Lower lobe of right lung (tissue), 2 donors: Measurements from ENCODE around the gene RASL12. TPM values are rescaled to one million over a fixed set of nuclear protein-coding genes. Genes with fewer than 3 reads are reported as not detected.

Experiments used
- ATAC-seq, 2 donors: fragments of 200-7000 bp; cut with Tn5 transposase; one replicate each; pipeline ENCODE4 v1.9.1; 2020 to 2022; ENCODE audit warnings: mild to moderate bottlenecking in 2 of 2, moderate library complexity in 2 of 2
- DNase-seq: peaks from one replicate; pipeline ENCODE4 v3.0.0-alpha.2; 2020
- H3K27ac ChIP-seq: fragments of 200-600 bp; one replicate; pipeline ENCODE4 v1.8.0; 2022
- H3K27me3 ChIP-seq: fragments of 200-600 bp; one replicate; pipeline ENCODE4 v1.8.0; 2022; ENCODE audit warnings: low read depth
- H3K36me3 ChIP-seq: fragments of 200-600 bp; one replicate; pipeline ENCODE4 v1.8.0; 2022; ENCODE audit warnings: mild to moderate bottlenecking
- H3K4me1 ChIP-seq: fragments of 200-600 bp; one replicate; pipeline ENCODE4 v1.8.0; 2022
- H3K4me3 ChIP-seq: fragments of 200-600 bp; one replicate; pipeline ENCODE4 v1.8.0; 2022; ENCODE audit warnings: mild to moderate bottlenecking
- H3K9me3 ChIP-seq: fragments of 200-600 bp; one replicate; pipeline ENCODE4 v1.8.0; 2022
- intact Hi-C: fragments of 100-400 bp; cut with DNase I; formaldehyde crosslinking; loops from one replicate; pipeline ENCODE4 v1.11.0; 2022
- total RNA-seq: library from RNA; stranded (reverse); fragmentation: NEBNext Ultra II Directional; extraction: Animal tissue kit (Norgen Biotek cat#: 25700); gene quantifications from one replicate; pipeline ENCODE4 v1.2.1, GENCODE V29; 2021
- TF ChIP-seq, protein P1 (sequence below): fragments of 200-600 bp; IDR thresholded peaks from one replicate; pipeline ENCODE4 v1.8.0; 2022; ENCODE audit warnings: antibody characterized with exemption, mild to moderate bottlenecking
- donor health status: DM: no; HTN: yes; CAD: no; lungs with severe emphysema.

RASL12 gene
- total RNA-seq, 1 donor from 2014 or later: 21.5 TPM

DNA sequence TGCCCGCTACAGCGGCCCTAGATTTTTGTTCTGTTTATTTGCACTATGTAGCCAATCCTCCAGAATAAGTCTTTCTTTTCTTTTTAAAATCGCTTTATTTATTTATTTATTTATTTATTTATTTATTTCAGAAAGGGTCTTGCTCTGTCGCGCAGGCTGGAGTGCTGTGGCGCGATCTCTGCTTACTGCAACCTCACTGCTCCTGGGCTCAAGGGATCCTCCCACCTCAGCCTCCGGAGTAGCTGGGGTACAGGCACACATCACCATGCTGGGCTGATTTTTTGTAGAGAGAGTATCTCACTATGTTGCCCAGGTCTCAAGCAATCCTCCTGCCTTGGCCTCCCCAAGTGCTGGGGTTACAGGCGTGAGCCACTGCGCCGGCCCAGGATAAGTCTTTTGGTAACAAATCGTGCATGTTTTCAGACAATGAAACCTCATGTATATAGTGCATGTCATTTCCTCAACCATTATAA lies 38.0 kb downstream of the RASL12 start:
- Histone ChIP-seq H3K36me3 (peaks cover 17% of the 10 kb centered on the region), H3K4me3 (peak overlapping the region; percentile 92), H3K27ac (peak overlapping the region; percentile 83), H3K9me3 (no peaks in the 10 kb centered on the region), H3K27me3 (no peaks in the 10 kb centered on the region), H3K4me1 (peaks cover 27% of the 10 kb centered on the region)
- intact Hi-C loops: no loop called here
- DNase-seq (no peak), ATAC-seq (no peak)
- TF ChIP-seq, protein P1, sequence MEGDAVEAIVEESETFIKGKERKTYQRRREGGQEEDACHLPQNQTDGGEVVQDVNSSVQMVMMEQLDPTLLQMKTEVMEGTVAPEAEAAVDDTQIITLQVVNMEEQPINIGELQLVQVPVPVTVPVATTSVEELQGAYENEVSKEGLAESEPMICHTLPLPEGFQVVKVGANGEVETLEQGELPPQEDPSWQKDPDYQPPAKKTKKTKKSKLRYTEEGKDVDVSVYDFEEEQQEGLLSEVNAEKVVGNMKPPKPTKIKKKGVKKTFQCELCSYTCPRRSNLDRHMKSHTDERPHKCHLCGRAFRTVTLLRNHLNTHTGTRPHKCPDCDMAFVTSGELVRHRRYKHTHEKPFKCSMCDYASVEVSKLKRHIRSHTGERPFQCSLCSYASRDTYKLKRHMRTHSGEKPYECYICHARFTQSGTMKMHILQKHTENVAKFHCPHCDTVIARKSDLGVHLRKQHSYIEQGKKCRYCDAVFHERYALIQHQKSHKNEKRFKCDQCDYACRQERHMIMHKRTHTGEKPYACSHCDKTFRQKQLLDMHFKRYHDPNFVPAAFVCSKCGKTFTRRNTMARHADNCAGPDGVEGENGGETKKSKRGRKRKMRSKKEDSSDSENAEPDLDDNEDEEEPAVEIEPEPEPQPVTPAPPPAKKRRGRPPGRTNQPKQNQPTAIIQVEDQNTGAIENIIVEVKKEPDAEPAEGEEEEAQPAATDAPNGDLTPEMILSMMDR: no peak

DNA sequence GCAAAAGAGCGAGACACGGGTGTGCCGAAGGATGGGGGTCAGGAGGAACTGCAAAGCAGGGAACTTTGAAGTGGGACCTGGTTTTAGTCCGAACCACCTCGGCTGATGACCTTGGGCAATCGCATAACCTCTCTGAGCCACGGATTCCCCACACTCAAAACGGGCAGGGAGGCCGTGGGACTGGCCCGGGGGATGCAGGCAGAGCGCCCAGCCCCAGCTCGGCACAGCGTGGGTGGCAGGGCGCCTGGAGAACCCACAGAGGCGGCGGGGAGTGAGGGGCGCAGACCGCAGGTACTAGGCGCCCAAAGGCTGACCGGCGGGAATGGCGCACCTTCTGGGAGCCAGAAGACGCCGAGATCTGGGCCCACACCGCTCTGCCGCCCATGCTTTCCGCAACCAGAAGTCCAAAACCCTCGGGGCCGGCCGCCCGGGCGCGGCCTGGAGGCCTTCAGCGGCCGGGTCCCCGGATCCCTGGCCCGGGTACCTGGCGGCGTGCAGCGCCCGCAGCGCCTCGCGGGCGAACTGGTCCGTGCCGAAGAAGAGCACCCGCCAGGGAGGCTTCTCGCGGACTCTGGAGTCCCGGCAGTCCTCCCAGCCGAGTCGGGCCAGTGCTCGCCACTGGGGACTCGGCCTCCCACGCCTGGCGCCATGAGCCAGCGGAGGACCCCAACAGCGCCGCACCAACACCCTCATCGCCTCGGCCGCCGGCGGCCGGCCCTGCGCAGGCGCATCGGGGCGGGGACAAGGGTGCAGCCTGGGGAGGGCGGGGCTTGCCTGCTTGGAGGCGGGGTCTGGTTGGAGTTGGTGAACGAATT lies 38.7 kb downstream of the RASL12 start, which contains the start of gene MTFMT:
Gene MTFMT (minus strand): TSS at position 719 of the 815 bp plus-strand sequence. CDS start 26 bp downstream, at position 693.
- Histone ChIP-seq H3K27me3 (no peaks in the 10 kb centered on the region), H3K36me3 (peaks cover 23% of the 10 kb centered on the region), H3K4me3 (peak within 1 kb of the TSS; percentile 92), H3K9me3 (no peaks in the 10 kb centered on the region), H3K27ac (peak within 1 kb of the TSS; percentile 83), H3K4me1 (peaks cover 27% of the 10 kb centered on the region)
- TF ChIP-seq, protein P1: no peak
- DNase-seq: peak; percentile 95
- ATAC-seq: peak; percentile 96 to 98
- intact Hi-C loops: no loop called here

DNA sequence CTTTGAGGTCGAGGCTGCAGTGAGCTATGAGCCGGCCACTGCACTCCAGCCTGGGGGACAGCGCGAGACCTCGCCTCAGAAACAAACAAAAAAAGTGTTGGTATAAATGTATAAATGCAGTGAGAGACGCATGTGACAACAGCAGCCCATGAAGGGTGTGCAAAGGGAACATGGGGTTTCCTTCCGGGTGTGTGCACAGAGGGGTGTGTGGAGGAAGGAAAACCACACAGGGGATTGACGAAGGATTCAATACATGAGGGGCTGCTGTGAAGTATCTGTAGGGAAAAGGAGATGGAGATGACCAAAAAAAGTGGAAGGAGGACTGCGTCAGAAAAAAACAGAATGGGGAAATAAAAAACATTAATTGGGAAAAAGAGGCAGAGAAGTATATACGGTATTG lies 39.5 kb downstream of the RASL12 start:
- Histone ChIP-seq H3K27me3 (no peaks in the 10 kb centered on the region), H3K36me3 (peaks cover 30% of the 10 kb centered on the region), H3K4me1 (peaks cover 24% of the 10 kb centered on the region), H3K4me3 (peak overlapping the region; percentile 92), H3K27ac (no peak overlapping the region), H3K9me3 (no peaks in the 10 kb centered on the region)
- DNase-seq (no peak), ATAC-seq (no peak)
- intact Hi-C loops: no loop called here
- TF ChIP-seq, protein P1: no peak

DNA sequence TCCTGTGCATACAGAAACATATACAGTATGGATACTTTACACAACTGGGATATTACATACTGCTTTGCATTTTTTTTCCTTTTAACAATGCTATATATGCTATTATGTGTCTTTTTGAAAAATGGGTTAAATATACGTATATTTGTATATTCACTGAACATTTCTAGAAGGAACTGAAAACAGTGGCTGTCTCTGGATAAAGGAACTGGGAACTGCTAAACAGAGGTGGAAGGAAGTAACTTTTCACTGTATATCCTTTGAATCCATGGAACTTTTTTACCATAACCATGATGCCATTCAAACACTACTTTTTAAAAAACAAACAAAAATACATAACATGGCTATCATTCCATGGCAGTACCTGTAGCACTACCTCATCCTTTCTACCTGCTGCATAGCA lies 40.2 kb downstream of the RASL12 start:
- no peak for ATAC-seq
- no peak for DNase-seq
- H3K9me3 ChIP-seq: no peaks in the 10 kb centered on the region
- peaks cover 30% of the 10 kb centered on the region for H3K36me3 ChIP-seq
- H3K27me3 ChIP-seq: no peaks in the 10 kb centered on the region
- peak overlapping the region; percentile 92 for H3K4me3 ChIP-seq
- no peak overlapping the region for H3K27ac ChIP-seq
- TF ChIP-seq, protein P1: no peak
- H3K4me1 ChIP-seq: peaks cover 19% of the 10 kb centered on the region
- intact Hi-C loops: no loop called here

DNA sequence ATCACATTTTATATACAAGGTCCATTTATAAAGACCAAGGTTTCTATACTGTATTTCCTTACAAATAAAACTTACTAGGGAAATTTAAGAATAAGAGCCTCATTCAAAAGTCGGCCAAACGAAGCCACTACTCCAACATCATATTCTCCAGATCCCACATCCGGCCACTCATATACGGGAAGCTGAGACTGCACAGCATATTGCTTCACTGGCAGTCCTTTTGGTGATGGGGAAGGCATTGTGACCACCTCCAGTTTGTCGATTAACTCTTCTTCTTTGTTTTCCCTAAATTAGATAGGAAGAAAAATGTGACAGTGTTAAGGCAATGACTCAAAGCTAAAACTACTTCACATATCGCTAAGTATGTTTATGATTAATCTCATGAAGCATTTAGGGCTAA lies 41.0 kb downstream of the RASL12 start:
- peaks cover 36% of the 10 kb centered on the region for H3K36me3 ChIP-seq

More for the DNA sequence above, 41.0 kb downstream of the RASL12 start:
- Histone ChIP-seq H3K4me3 (no peak overlapping the region), H3K4me1 (peaks cover 19% of the 10 kb centered on the region), H3K27me3 (no peaks in the 10 kb centered on the region), H3K9me3 (no peaks in the 10 kb centered on the region), H3K27ac (no peak overlapping the region)
- TF ChIP-seq, protein P1: no peak
- intact Hi-C loops: no loop called here
- no peak for ATAC-seq
- no peak for DNase-seq
